Epidermal melanocyte (primary cell): ENCODE data around the gene NHLRC3.
A peak's percentile ranks its signal among the peaks of the same experiment; 100 is the strongest.
"Not testable (repeated sequence)": the region's sequence is repeated elsewhere in the genome, so short reads cannot be mapped to it uniquely, and the experiment has no call there.

ENCODE experiments used
- DNase-seq: peaks from one replicate; pipeline ENCODE4 v3.0.0; 2011; ENCODE audit warnings: low spot score; ENCODE audit not compliant: insufficient read length

Gene NHLRC3

GRCh38 chr13:39037880-39038568 is at the start of gene NHLRC3, which contains the start of gene PROSER1:
TSS of gene NHLRC3 (plus strand) at chr13:39038456. CDS start at chr13:39038640, 184 bp downstream.
TSS of gene PROSER1 (minus strand) at chr13:39038089. CDS start at chr13:39037242, 847 bp downstream.
- peak; percentile 24 for DNase-seq

GRCh38 chr13:38990693-38991092 is 47.6 kb upstream of the NHLRC3 start, which contains the start of gene STOML3:
TSS of gene STOML3 (minus strand) at chr13:38990831. CDS start at chr13:38990721, 110 bp downstream.
- no peak for DNase-seq

GRCh38 chr13:38993381-38993780 is 44.9 kb upstream of the NHLRC3 start:
- no peak for DNase-seq

DNA sequence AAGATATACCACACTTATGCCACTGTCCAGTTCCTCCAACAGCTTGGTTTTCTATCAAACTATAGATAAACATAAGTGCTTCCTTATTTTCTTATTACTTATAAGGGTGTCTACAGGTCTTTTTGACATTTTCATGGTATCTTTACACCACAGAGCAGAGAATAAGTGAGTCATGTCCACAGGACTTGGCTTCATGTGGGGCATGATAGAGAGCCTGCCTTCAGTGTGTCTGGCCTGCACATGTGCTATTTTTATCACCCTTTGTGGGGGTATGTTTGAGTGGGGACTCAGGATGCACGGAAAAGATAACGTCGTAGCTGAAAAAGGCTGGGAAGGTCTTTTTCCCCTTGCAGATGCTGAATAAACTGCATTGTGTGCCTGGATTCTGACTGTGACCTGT is 39.5 kb upstream of the NHLRC3 start:
- DNase-seq = no peak

DNA sequence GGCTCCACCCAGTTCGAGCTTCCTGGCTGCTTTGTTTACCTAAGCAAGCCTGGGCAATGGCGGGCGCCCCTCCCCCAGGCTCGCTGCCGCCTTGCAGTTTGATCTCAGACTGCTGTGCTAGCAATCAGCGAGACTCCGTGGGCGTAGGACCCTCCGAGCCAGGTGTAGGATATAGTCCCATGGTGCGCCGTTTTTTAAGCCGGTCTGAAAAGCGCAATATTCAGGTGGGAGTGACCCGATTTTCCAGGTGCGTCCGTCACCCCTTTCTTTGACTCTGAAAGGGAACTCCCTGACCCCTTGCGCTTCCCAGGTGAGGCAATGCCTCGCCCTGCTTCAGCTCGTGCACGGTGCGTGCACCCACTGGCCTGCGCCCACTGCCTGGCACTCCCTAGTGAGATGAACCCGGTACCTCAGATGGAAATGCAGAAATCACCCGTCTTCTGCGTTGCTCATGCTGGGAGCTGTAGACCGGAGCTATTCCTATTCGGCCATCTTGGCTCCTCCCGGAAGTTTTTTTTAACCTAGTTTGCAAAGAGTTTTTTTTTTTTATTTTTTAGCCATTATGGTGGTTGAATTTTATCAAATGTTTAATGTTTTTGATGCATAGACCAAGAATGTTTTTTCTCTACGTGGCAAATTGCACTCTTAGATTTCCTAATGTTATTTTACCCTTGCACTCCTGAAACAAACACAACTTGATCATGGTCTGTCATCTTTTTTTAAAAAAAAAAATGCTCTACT is 31.7 kb upstream of the NHLRC3 start:
- DNase-seq = not testable (repeated sequence)

- DNase-seq = no peak
Measured at GRCh38 chr13:39012608-39013007, 25.6 kb upstream of the NHLRC3 start.

DNA sequence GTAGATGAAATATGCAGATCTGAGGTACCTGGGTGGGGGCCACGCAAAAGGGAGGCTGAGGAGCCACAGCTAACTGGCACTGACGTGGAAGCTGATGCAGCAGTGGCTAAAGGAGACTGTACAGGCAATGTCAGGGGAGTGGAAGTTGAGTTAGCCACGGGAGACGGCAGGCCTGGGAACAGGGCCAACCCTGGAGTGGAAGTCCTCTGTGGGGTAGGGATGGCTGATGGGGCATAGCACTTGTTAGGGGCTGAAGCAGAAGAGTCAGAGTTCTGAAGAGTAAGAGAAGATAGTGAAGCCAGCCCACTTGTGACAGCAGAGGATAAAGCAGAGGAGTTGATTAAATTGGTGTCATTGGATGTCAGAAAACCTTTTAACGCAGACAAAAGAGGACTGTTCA is 24.8 kb upstream of the NHLRC3 start:
- DNase-seq = no peak

GRCh38 chr13:39016087-39016486 is 22.2 kb upstream of the NHLRC3 start:
- no peak for DNase-seq

GRCh38 chr13:39016787-39017186 is 21.5 kb upstream of the NHLRC3 start:
- DNase-seq = peak; percentile 28

GRCh38 chr13:39020853-39021462 is 17.3 kb upstream of the NHLRC3 start:
- no peak for DNase-seq

GRCh38 chr13:39023316-39023715 is 14.9 kb upstream of the NHLRC3 start:
- no peak for DNase-seq

DNA sequence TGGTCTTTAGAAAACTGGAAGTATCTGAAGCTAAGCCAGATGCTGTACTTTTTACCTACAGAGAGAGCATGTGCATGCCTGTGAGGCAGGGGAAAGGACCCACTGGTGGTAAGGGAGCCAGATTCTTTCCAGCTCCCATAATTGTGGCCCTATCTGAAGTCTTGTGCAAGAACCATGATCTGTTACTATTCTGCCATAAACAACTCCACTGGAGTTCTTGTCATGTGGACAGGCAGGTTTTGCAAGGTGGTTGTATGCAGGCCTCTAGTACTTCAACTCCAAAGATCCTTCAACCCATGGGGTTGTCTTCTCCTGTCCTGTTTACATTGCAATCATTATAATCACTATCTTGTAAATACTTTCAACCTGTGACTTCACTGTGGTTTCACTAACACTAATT is 14.5 kb upstream of the NHLRC3 start:
- no peak for DNase-seq

DNA sequence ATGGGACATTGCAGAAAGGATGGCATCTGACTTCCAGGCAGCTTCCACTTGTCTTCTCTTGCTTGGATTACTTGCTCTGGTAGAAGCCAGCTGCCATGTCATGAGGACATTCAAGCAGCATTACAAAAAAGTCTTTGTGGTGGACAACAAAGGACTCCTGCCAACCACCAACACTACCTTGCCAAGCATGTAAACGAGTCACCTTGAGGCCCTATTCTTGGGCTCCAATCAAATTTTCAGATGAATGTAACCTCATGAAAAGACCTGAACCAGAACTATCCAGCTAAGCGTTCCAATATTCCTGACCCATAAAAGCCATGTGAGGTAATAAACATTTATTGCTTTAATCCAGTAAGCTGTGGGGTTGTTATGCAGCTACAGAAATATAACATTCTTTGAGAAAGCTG is 12.8 kb upstream of the NHLRC3 start:
- DNase-seq = no peak

- no peak for DNase-seq
Measured at GRCh38 chr13:39032150-39032549, 6.1 kb upstream of the NHLRC3 start.

DNA sequence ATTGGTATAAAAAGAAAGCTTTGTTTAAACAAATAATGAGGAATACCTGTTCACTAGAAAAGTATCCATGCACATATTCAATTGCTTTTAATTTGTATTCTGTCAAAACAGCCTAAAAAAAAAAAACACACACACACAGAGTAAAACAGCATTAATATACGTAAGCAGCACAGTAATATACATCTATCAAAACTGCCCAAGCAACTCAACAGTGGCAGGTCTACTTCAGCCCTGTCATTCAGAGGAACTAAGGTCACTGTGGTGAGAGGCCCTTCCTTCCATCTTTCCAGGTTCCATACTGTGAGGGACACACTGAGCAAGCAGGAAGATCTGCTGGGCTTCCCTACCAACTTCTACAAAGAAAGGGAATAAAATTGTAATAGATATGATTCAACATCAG is 4.2 kb upstream of the NHLRC3 start:
- DNase-seq = no peak

- no peak for DNase-seq
Measured at GRCh38 chr13:39035204-39035603, 3.1 kb upstream of the NHLRC3 start.

GRCh38 chr13:39035799-39036198 is 2.5 kb upstream of the NHLRC3 start:
- DNase-seq = no peak

DNA sequence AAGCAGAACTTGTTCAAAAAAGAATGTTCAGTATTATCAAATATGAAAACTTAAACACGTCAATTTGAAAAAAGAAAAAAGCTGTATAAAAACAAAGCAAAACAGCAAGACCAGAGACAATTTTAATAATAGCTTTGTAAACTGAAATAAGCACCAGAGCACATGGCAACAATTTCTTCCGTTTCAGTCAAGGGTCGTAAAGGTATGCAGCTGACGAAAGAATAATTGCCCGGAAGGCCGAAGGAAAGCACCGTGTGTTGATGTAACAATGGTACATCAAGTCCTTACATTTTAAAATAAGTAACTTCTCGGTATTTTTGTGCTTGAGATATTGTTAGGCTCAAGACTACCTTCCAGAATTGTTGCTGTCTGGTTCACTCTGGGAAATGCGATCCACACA is 2.0 kb upstream of the NHLRC3 start:
- no peak for DNase-seq

GRCh38 chr13:39037410-39037879 is 811 bp upstream of the NHLRC3 start:
- no peak for DNase-seq

- DNase-seq = no peak
Measured at GRCh38 chr13:39038569-39039030, 344 bp downstream of the NHLRC3 start.

DNA sequence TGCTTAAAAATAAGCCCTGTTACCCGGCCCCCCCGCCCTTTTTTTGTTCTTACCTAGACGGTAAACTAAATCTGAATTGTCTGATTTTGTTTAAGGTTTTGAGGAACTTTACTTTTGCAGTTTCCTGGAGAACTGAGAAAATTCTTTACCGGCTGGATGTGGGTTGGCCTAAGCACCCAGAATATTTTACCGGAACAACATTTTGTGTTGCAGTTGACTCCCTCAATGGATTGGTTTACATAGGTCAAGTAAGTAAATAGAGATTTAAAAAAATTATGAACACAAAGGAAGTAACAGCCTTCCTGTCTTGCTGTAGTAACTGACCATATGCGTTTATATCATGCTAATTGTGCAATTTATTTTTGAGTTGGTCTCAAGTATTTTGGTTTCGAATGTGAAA is 785 bp downstream of the NHLRC3 start:
- no peak for DNase-seq

DNA sequence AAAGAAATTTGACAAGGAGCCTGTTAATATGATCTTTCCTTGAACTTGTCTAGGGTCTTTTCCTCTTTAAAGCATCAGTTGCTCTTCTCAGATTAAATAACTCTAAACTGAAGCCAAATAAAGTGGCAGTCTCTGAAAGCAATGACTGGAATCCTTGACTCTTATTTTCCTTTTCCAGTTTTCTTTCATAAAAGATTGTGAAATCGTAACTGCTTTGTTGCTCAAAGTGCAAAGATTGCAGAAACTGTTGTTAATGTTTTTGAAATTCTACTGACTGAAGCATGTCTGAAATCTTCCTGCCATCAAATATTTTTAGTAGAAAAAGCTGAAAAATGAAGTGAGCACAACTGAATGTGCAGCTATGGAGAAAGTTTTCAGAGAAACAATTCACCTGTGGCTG is 1.9 kb downstream of the NHLRC3 start:
- no peak for DNase-seq
